ENCODE measurements around the gene HAO2. TPM values are rescaled to one million over a fixed set of nuclear protein-coding genes. Genes with fewer than 3 reads are reported as not detected.

Gene HAO2
- total and polyA plus RNA-seq, 9 donors, result 0.12 to 0.50 (median 0.23) TPM; not detected in 6

GRCh38 chr1:119329541-119330461, 38.8 kb upstream of the HAO2 start:
- Histone ChIP-seq H3K4me1 (ENCODE audit: insufficient read depth) (peaks cover 8% of the 10 kb centered on the region), H3K36me3 (no peaks in the 10 kb centered on the region), H3K9me3 (no peaks in the 10 kb centered on the region), H3K27me3 (no peaks in the 10 kb centered on the region), H3K4me3 (no peak overlapping the region), H3K27ac (no peak overlapping the region)
- TF ChIP-seq CTCF (IDR thresholded peaks at IDR 0.05) (no peak), EP300 (IDR thresholded peaks at IDR 0.05) (no peak), POLR2A (IDR thresholded peaks at IDR 0.05) (no peak)
- intact Hi-C loops (cut with DNase I), result no loop called here
- 12 to 32% (median 13%) methylated on average over 8 of the region's 8 CpGs for WGBS, 3 donors
- DNase-seq, result no peak

DNA sequence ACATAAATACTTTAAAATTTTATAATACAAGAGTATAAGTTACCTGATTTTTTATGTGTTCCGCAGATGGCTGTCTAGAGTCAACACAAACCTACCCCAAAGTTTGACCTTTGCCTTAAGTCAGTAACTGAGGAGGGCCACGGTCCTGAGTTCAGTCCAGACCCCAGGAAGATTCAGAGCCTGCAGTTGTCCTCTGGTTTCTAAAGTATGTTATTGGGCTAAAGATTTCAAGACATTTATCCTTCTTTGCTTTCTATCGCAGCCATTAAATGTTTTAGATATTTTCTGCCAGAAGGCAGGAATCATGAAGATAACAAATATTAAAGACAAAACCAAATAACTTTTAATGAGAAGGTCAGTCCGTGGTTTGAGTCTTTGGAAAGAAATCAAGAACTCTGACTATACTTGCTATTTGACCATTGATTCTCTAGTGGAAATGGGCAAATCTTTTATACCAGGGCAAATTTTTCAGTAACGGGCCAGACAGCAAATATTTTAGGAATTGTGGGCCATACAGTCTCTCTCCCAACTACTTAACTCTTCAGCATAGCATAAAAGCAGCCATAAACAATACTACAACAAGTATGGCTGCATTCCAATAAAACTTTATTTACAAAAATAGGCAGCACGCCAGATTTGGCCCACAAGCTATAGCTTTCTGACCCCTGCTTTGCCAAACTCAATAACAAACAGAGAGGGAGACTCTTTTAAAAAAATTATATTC, 38.0 kb upstream of the HAO2 start:
- TF ChIP-seq POLR2A (IDR thresholded peaks at IDR 0.05) (no peak), CTCF (IDR thresholded peaks at IDR 0.05) (no peak), EP300 (IDR thresholded peaks at IDR 0.05) (no peak)
- Histone ChIP-seq H3K4me3 (no peak overlapping the region), H3K9me3 (no peaks in the 10 kb centered on the region), H3K27me3 (no peaks in the 10 kb centered on the region), H3K27ac (no peak overlapping the region), H3K4me1 (ENCODE audit: insufficient read depth) (peaks cover 8% of the 10 kb centered on the region), H3K36me3 (no peaks in the 10 kb centered on the region)
- DNase-seq, result no peak
- intact Hi-C loops (cut with DNase I), result no loop called here
- 9 to 22% (median 9%) methylated on average over 6 of the region's 6 CpGs for WGBS, 3 donors

DNA sequence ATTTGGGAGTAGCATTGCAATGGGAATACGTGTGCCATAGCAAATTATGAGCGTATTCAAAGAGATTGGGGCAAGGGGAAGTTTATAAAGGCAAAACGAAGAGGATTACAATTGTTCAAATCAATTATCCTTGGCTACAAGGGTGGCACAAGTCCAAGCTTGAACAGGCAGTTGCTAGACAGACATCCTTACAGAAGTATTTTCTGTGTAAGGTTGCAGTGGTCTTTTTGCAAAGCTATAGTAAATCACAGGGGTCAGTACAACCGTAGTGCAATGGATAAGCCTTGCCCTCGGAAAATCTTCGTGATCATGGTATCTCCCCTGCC, 37.4 kb upstream of the HAO2 start:
- Histone ChIP-seq H3K27ac (no peak overlapping the region), H3K9me3 (no peaks in the 10 kb centered on the region), H3K27me3 (no peaks in the 10 kb centered on the region), H3K4me3 (no peak overlapping the region), H3K36me3 (no peaks in the 10 kb centered on the region), H3K4me1 (ENCODE audit: insufficient read depth) (peaks cover 8% of the 10 kb centered on the region)
- no peak for DNase-seq
- intact Hi-C loops (cut with DNase I), result no loop called here
- 62 to 76% (median 67%) methylated on average over 6 of the region's 6 CpGs for WGBS, 3 donors
- TF ChIP-seq POLR2A (IDR thresholded peaks at IDR 0.05), result no peak
- no peak for TF ChIP-seq CTCF (IDR thresholded peaks at IDR 0.05)

GRCh38 chr1:119331915-119332314, 36.7 kb upstream of the HAO2 start:
- Histone ChIP-seq H3K9me3 (no peaks in the 10 kb centered on the region), H3K27me3 (no peaks in the 10 kb centered on the region), H3K36me3 (no peaks in the 10 kb centered on the region), H3K4me1 (ENCODE audit: insufficient read depth) (peaks cover 10% of the 10 kb centered on the region), H3K27ac (no peak overlapping the region), H3K4me3 (no peak overlapping the region)
- TF ChIP-seq EP300 (IDR thresholded peaks at IDR 0.05), result no peak
- no peak for TF ChIP-seq POLR2A (IDR thresholded peaks at IDR 0.05)
- no peak for TF ChIP-seq CTCF (IDR thresholded peaks at IDR 0.05)
- intact Hi-C loops (cut with DNase I), result no loop called here
- no peak for DNase-seq
- WGBS, 3 donors, result 78 to 92% (median 87%) methylated on average over 1 of the region's 1 CpG

Data from ovary (tissue), 9 donors.